ENCODE results near the gene KLRC4. TPM values are rescaled to one million over a fixed set of nuclear protein-coding genes. Genes with fewer than 3 reads are reported as not detected.
"Not testable (repeated sequence)": the region's sequence is repeated elsewhere in the genome, so short reads cannot be mapped to it uniquely, and the experiment has no call there.

Gene KLRC4
- total RNA-seq, 1 donor from 2014 or later = not detected

DNA sequence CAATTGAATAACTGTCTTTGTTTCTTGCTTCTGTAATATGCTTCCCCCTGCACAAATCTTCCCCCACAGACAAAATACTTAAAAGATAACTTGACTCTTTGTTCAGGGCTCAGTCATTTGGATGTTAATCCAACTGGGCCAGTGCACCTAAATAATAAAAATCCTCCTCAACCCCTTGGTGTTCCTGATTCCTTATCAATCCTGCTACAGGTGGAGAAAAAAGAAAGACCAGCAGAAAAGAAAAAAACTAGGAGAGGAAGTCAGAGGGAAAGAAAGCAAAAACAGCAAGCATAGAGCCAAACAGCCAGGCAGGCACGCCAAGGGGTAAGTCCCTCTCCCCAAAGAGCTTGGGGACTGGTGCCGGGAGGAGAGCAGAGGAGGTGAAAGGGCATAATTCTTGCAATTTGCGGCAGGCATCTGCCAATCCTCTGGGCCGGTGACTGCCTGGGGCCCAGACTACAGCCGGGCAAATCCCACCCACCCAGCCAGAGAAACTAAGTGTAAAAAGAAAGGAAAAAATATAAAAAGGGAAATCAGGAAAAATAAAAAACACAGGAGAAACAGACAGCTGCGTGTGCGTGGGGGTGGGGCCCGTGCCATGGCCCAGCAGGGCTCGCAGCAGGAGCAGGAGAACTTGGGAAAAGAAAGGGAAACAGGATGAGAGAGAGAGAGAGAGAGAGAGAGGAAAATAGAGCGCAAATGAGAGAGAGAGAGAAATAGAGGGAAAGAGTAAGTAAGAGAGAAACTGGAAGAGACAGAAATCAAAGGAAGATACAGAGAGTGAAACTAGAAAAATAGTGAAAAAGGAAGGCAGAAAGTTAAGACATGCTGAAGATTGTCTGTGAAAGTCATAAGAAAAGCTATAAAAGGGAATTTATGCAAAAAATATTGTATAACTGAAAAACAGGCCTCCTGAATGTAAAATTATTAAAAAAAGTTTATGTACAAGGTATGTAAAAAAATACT, 41.1 kb downstream of the KLRC4 start:
- no peak overlapping the region for H3K4me3 Mint-ChIP-seq
- H3K27ac Mint-ChIP-seq (ENCODE audit: unreplicated experiment) = no peak overlapping the region
- no peaks in the 10 kb centered on the region for H3K27me3 Mint-ChIP-seq (ENCODE audit: low read depth)
- no peak for DNase-seq (ENCODE audit: low read depth, low spot score)
- TF ChIP-seq, protein P1, sequence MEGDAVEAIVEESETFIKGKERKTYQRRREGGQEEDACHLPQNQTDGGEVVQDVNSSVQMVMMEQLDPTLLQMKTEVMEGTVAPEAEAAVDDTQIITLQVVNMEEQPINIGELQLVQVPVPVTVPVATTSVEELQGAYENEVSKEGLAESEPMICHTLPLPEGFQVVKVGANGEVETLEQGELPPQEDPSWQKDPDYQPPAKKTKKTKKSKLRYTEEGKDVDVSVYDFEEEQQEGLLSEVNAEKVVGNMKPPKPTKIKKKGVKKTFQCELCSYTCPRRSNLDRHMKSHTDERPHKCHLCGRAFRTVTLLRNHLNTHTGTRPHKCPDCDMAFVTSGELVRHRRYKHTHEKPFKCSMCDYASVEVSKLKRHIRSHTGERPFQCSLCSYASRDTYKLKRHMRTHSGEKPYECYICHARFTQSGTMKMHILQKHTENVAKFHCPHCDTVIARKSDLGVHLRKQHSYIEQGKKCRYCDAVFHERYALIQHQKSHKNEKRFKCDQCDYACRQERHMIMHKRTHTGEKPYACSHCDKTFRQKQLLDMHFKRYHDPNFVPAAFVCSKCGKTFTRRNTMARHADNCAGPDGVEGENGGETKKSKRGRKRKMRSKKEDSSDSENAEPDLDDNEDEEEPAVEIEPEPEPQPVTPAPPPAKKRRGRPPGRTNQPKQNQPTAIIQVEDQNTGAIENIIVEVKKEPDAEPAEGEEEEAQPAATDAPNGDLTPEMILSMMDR (conservative IDR thresholded peaks at IDR 0.05) = no peak
- H3K36me3 Mint-ChIP-seq (ENCODE audit: low read depth) = peaks cover 3% of the 10 kb centered on the region
- H3K4me1 Mint-ChIP-seq = peaks cover 18% of the 10 kb centered on the region
- peaks cover 4% of the 10 kb centered on the region for H3K9me3 Mint-ChIP-seq

- not testable (repeated sequence) for H3K27me3 Mint-ChIP-seq (ENCODE audit: low read depth); H3K4me3 Mint-ChIP-seq; H3K36me3 Mint-ChIP-seq (ENCODE audit: low read depth); DNase-seq (ENCODE audit: low read depth, low spot score); H3K9me3 Mint-ChIP-seq; H3K27ac Mint-ChIP-seq (ENCODE audit: unreplicated experiment)
- H3K4me1 Mint-ChIP-seq = peaks cover 20% of the 10 kb centered on the region
Measured at GRCh38 chr12:10367714-10368113, 41.8 kb downstream of the KLRC4 start.

GRCh38 chr12:10366875-10367274, 42.7 kb downstream of the KLRC4 start:
- Mint-ChIP-seq H3K4me1 (peaks cover 22% of the 10 kb centered on the region), H3K27ac (ENCODE audit: unreplicated experiment) (no peak overlapping the region), H3K9me3 (peaks cover 4% of the 10 kb centered on the region), H3K27me3 (ENCODE audit: low read depth) (no peaks in the 10 kb centered on the region), H3K36me3 (ENCODE audit: low read depth) (peaks cover 3% of the 10 kb centered on the region), H3K4me3 (no peak overlapping the region)
- TF ChIP-seq, protein P1 (conservative IDR thresholded peaks at IDR 0.05) = no peak
- no peak for DNase-seq (ENCODE audit: low read depth, low spot score)

GRCh38 chr12:10365696-10366405, 43.7 kb downstream of the KLRC4 start:
- H3K4me3 Mint-ChIP-seq = no peak overlapping the region
- no peak for DNase-seq (ENCODE audit: low read depth, low spot score)
- peaks cover 29% of the 10 kb centered on the region for H3K4me1 Mint-ChIP-seq
- TF ChIP-seq, protein P1 (conservative IDR thresholded peaks at IDR 0.05) = peak; percentile 48
- peaks cover 4% of the 10 kb centered on the region for H3K9me3 Mint-ChIP-seq
- no peak overlapping the region for H3K27ac Mint-ChIP-seq (ENCODE audit: unreplicated experiment)
- H3K36me3 Mint-ChIP-seq (ENCODE audit: low read depth) = peaks cover 3% of the 10 kb centered on the region
- H3K27me3 Mint-ChIP-seq (ENCODE audit: low read depth) = no peaks in the 10 kb centered on the region

DNA sequence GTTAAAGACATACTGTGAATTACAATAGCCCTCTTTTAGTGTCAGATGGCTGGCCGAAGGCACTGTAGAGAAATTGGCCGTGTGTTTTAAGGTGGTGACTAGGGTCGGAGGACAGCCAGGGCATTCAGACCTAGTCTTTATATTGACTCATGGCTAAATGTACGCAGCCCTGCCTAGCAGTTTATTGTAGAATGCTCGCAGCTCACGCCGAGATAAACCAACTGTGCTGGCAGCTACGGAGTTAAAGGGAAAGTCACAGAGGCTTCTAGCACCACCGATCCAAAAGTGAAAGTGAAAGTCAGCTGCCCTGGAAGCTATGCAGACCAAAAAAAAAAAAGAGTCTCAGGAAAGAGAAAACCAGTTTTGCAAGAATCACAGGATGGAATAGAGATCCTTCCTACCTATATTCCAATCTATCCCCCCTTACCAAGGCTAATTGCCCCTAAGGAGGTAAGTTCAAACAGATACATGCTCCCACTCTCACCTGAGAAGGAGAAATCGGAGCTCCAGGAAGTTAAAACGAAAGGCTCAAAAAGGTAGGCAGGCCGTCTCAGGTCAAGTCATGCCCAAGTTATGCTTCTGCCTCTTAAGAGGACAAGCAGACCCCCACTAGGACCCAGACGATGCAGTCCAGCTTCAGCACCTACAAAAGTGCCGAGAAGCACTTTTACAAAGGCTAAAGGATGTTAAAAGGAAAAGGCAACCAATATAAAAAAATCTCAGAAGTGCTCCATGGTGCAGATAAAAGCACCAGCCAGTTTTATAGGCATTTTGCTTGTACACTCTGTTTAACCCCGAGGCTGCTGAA, 44.5 kb downstream of the KLRC4 start:
- H3K4me3 Mint-ChIP-seq = no peak overlapping the region
- no peak overlapping the region for H3K27ac Mint-ChIP-seq (ENCODE audit: unreplicated experiment)
- no peak for DNase-seq (ENCODE audit: low read depth, low spot score)
- H3K4me1 Mint-ChIP-seq = peaks cover 32% of the 10 kb centered on the region
- H3K9me3 Mint-ChIP-seq = peaks cover 4% of the 10 kb centered on the region
- H3K36me3 Mint-ChIP-seq (ENCODE audit: low read depth) = peaks cover 3% of the 10 kb centered on the region
- no peaks in the 10 kb centered on the region for H3K27me3 Mint-ChIP-seq (ENCODE audit: low read depth)
- TF ChIP-seq, protein P1 (conservative IDR thresholded peaks at IDR 0.05) = no peak

Measured in neural crest cell (in vitro differentiated cells).